Kidney (tissue), 14 donors: ENCODE results near the gene OR5P2. TPM values are rescaled to one million over a fixed set of nuclear protein-coding genes. Genes with fewer than 3 reads are reported as not detected.

Experiments used
- DNase-seq, 5 donors: peaks; one replicate each; pipeline ENCODE4 v3.0.0-alpha.2; 2013 to 2020
- FAIRE-seq: peaks from 2 replicates; lab custom pipeline; 2012; peaks lifted over from hg19 to GRCh38; lab: Jason Lieb, UNC
- H3K27ac ChIP-seq, 2 donors: one replicate each; pipeline ENCODE4 v1.7.0; 2013; ENCODE audit warnings: low read depth in 2 of 2, low read length in 2 of 2, inconsistent platforms in 1 of 2
- H3K27me3 ChIP-seq: one replicate; pipeline ENCODE4 v1.7.1; 2013; ENCODE audit warnings: low read length, inconsistent platforms; ENCODE audit not compliant: control insufficient read depth, insufficient read depth
- H3K36me3 ChIP-seq, 3 donors: one replicate each; pipeline versions ENCODE4 v1.7.0 to v1.7.1; 2013; ENCODE audit warnings: low read length in 3 of 3, control low read depth in 1 of 3, inconsistent platforms in 1 of 3; ENCODE audit not compliant: insufficient read depth in 3 of 3, control insufficient read depth in 2 of 3
- H3K4me1 ChIP-seq, 3 donors: one replicate each; pipeline versions ENCODE4 v1.7.0 to v1.7.1; 2013; ENCODE audit warnings: low read length in 3 of 3, inconsistent platforms in 1 of 3, low read depth in 1 of 3; ENCODE audit not compliant: control insufficient read depth in 2 of 3, insufficient read depth in 2 of 3
- H3K4me3 ChIP-seq, 3 donors: one replicate each; pipeline versions ENCODE4 v1.7.0 to v1.8.1; 2013; ENCODE audit warnings: low read length in 3 of 3, control low read depth in 1 of 3, inconsistent platforms in 1 of 3
- H3K9ac ChIP-seq, 3 donors: one replicate each; pipeline versions ENCODE4 v1.7.0 to v1.7.1; 2013; ENCODE audit warnings: low read length in 3 of 3, control low read depth in 1 of 3, inconsistent platforms in 1 of 3
- H3K9me3 ChIP-seq, 3 donors: one replicate each; pipeline versions ENCODE4 v1.7.0 to v1.7.1; 2013; ENCODE audit warnings: low read length in 3 of 3, control low read depth in 1 of 3, inconsistent platforms in 1 of 3; ENCODE audit not compliant: control insufficient read depth in 2 of 3, insufficient read depth in 1 of 3
- CTCF ChIP-seq: IDR thresholded peaks from 3 replicates; pipeline ENCODE4 v1.5.1; 2012; ENCODE audit warnings: mild to moderate bottlenecking, moderate library complexity, borderline replicate concordance; ENCODE audit not compliant: insufficient read depth; ENCODE audit errors: extremely low read depth
- intact Hi-C: fragments of 100-400 bp; cut with DNase I; formaldehyde crosslinking; loops from one replicate; pipeline ENCODE4 v1.11.1; 2022
- polyA plus RNA-seq: library from polyadenylated mRNA; stranded (reverse); fragments of 350-450 nt; fragmentation: Illumina TruSeq; extraction: RNeasy Lipid Tissue Mini Kit (QIAGEN cat#74804); gene quantifications from one replicate; pipeline ENCODE4 v1.2.3, GENCODE V29; 2014; ENCODE audit warnings: low read depth, low replicate concordance; ENCODE audit not compliant: insufficient read depth
- total RNA-seq: library from RNA; stranded (reverse); fragmentation: NEBNext Ultra II Directional; extraction: Animal tissue kit (Norgen Biotek cat#: 25700); gene quantifications from one replicate; pipeline ENCODE4 v1.2.1, GENCODE V29; 2021
- donor health status: control.
- donor health status: control.
- donor health status: control.
- donor health status: control.
- donor health status: control.
- donor health status: DM: yes; HTN: yes; CAD: no.
- donor health status: Normal renal cell carcinoma (clear cell type).

The OR5P2 gene
- total and polyA plus RNA-seq, 2 donors from 2014 or later = 0.25 TPM; not detected in 1

GRCh38 chr11:7749456-7749855 lies 47.3 kb downstream of the OR5P2 start:
- H3K4me1 ChIP-seq = no peaks in the 10 kb centered on the region
- H3K9me3 ChIP-seq = no peaks in the 10 kb centered on the region
- H3K9ac ChIP-seq = no peak overlapping the region
- no peaks in the 10 kb centered on the region for H3K27me3 ChIP-seq
- H3K4me3 ChIP-seq = no peak overlapping the region
- intact Hi-C loops = no loop called here
- TF ChIP-seq CTCF = no peak
- DNase-seq (no peak), FAIRE-seq (no peak)
- H3K27ac ChIP-seq = no peak overlapping the region
- H3K36me3 ChIP-seq = no peaks in the 10 kb centered on the region

Other genes with a start within 250 kb of the OR5P2 start
- gene CYB5R2, start 123.4 kb downstream of the OR5P2 start, total RNA-seq = 8.7 TPM
- 8.2 TPM for gene CYB5R2, start 123.4 kb downstream of the OR5P2 start, polyA plus RNA-seq
- gene OVCH2, start 90.5 kb downstream of the OR5P2 start, total RNA-seq = 2.5 TPM
- gene OVCH2, start 90.5 kb downstream of the OR5P2 start, polyA plus RNA-seq = 2.3 TPM
- not detected for gene OR5P3, start 33.9 kb upstream of the OR5P2 start, total RNA-seq
- gene OR5P3, start 33.9 kb upstream of the OR5P2 start, polyA plus RNA-seq = not detected
- gene OR10A6, start 134.3 kb upstream of the OR5P2 start, total RNA-seq = not detected
- not detected for gene OR10A6, start 134.3 kb upstream of the OR5P2 start, polyA plus RNA-seq
- not detected for gene OR10A3, start 144.8 kb upstream of the OR5P2 start, total RNA-seq
- gene OR10A3, start 144.8 kb upstream of the OR5P2 start, polyA plus RNA-seq = not detected
- not detected for gene NLRP10, start 168.5 kb upstream of the OR5P2 start, total RNA-seq
- gene NLRP10, start 168.5 kb upstream of the OR5P2 start, polyA plus RNA-seq = not detected
- gene EIF3F, start 190.4 kb upstream of the OR5P2 start, total RNA-seq = 174 TPM
- 218 TPM for gene EIF3F, start 190.4 kb upstream of the OR5P2 start, polyA plus RNA-seq